Ovary (tissue), 10 donors: ENCODE results near the gene ZNF316. TPM values are rescaled to one million over a fixed set of nuclear protein-coding genes. Genes with fewer than 3 reads are reported as not detected.

ENCODE experiments used
- DNase-seq, 5 donors: peaks; one replicate each; pipeline ENCODE4 v3.0.0-alpha.2; 2019 to 2020
- H3K27ac ChIP-seq, 2 donors: fragments of 200-600 bp; one replicate each; pipeline versions ENCODE4 v1.5.1 to v1.8.0; 2019 to 2022
- H3K27me3 ChIP-seq: fragments of 200-600 bp; one replicate; pipeline ENCODE4 v1.8.0; 2022
- H3K36me3 ChIP-seq: fragments of 200-600 bp; sonication (generic); one replicate; pipeline ENCODE4 v1.5.1; 2019
- H3K4me1 ChIP-seq: one replicate; pipeline ENCODE4 v1.8.1; 2013; ENCODE audit warnings: mild to moderate bottlenecking, moderate library complexity; ENCODE audit not compliant: insufficient read depth
- H3K4me3 ChIP-seq: fragments of 200-600 bp; sonication (generic); one replicate; pipeline ENCODE4 v1.5.1; 2017
- H3K9me3 ChIP-seq, 2 donors: fragments of 200-600 bp in 1 of 2; sonication (generic) in 1 of 2; one replicate each; pipeline versions ENCODE4 v1.5.1 to v1.8.1; 2013 to 2019; ENCODE audit warnings: mild to moderate bottlenecking in 1 of 2, moderate library complexity in 1 of 2
- CTCF ChIP-seq, 3 donors: fragments of 450-650 bp in 2 of 3; fragments of 200-600 bp in 1 of 3; IDR thresholded peaks; one replicate each; pipeline versions ENCODE4 v1.5.1 to v1.8.0; 2016 to 2022; ENCODE audit warnings: antibody characterized with exemption in 3 of 3, mild to moderate bottlenecking in 1 of 3
- EP300 ChIP-seq: sonication (generic); formaldehyde crosslinking; IDR thresholded peaks from one replicate; pipeline ENCODE4 v1.6.1; 2017; ENCODE audit warnings: antibody characterized with exemption
- POLR2A ChIP-seq: fragments of 450-650 bp; IDR thresholded peaks from one replicate; pipeline ENCODE4 v1.6.1; 2017; ENCODE audit warnings: antibody characterized with exemption, mild to moderate bottlenecking, moderate library complexity
- WGBS, 3 donors: extraction: QIAGEN DNeasy Blood & Tissue Kit in 1 of 3; methylation state at CpG; one replicate each; pipeline versions ENCODE4 v1.1.5 to v1.1.7; 2013 to 2017; 5-methylcytosine and 5-hydroxymethylcytosine counted together
- intact Hi-C, 4 donors: fragments of 100-400 bp; cut with DNase I; formaldehyde crosslinking; loops; one replicate each; pipeline versions ENCODE4 v1.11.0 to v1.15.1; 2022 to 2023
- long read RNA-seq, 3 donors: library from polyadenylated mRNA in 2 of 3; unstranded in 2 of 3; transcript quantifications; one replicate each; pipeline ENCODE4 v2.0.0 and lab custom pipeline, GENCODE V29; 2021 to 2026
- polyA plus RNA-seq, 2 donors: library from polyadenylated mRNA; stranded (reverse); fragments of 200-250 nt in 1 of 2; fragments of 350-450 nt in 1 of 2; fragmentation: Illumina TruSeq in 1 of 2; extraction: RNeasy Lipid Tissue Mini Kit (QIAGEN cat#74804) in 1 of 2; gene quantifications; one replicate each; pipeline ENCODE4 v1.2.3, GENCODE V29; 2013 to 2014
- total RNA-seq, 7 donors: library from RNA; depleted of rRNA in 2 of 7; stranded (reverse); fragments of >200 nt in 2 of 7; fragmentation: NEBNext Ultra II Directional in 3 of 7; extraction: Animal tissue kit (Norgen Biotek cat#: 25700) in 3 of 7; gene quantifications; one replicate each; pipeline versions ENCODE4 v1.1.0 to v1.2.4, GENCODE V29; 2016 to 2023
- donor health status: DM: no; HTN: no; CAD: no; lungs with moderate emphysema.
- donor health status: DM: no; HTN: no; CAD: no.
- donor health status: Bipolar disorder and iron deficiency.
- donor health status: DM: yes; HTN: yes; CAD: no.
- donor health status: DM: no; HTN: no; CAD: no.
- donor health status: DM: yes; HTN: yes; CAD: no.

ZNF316 gene
- total RNA-seq, result 10 to 100 TPM; 14.5 to 36.4 (median 28.4) TPM
- 10 to 100 TPM; 11.5 to 17.6 TPM for polyA plus RNA-seq
- long read RNA-seq, donor 1, partial matches to known transcripts, result 1 of 5 reads
- long read RNA-seq, donor 1, other reads (novel, unspliced or antisense), result 4 of 5 reads
- long read RNA-seq, donor 2, full-length matches to known transcripts, result 1 of 1 reads
- long read RNA-seq, donor 2, partial matches to known transcripts, result 0 of 1 reads
- long read RNA-seq, donor 2, other reads (novel, unspliced or antisense), result 0 of 1 reads
- long read RNA-seq, donor 3, full-length matches to known transcripts, result 19 of 81 reads
- long read RNA-seq, donor 3, partial matches to known transcripts, result 54 of 81 reads
- long read RNA-seq, donor 3, other reads (novel, unspliced or antisense), result 8 of 81 reads

- Histone ChIP-seq H3K4me3 (peak within 1 kb of the TSS; percentile 97), H3K36me3 (no peaks in the 10 kb centered on the region), H3K4me1 (peaks cover 9% of the 10 kb centered on the region), H3K27me3 (no peaks in the 10 kb centered on the region), H3K27ac (peak within 1 kb of the TSS; percentile 57 to 86), H3K9me3 (no peaks in the 10 kb centered on the region)
- peak; percentile 59 to 80 (median 78) for DNase-seq
- 0 to 1% (median 1%) methylated on average over 28 to 104 of the region's 104 CpGs for WGBS, 3 donors
- intact Hi-C loops, result no loop called here
- peak; percentile 46 for TF ChIP-seq POLR2A
- no peak for TF ChIP-seq EP300
These were observed at the start of gene ZNF316 for GRCh38 chr7:6636741-6637543. Gene ZNF316, plus strand, starts transcription at chr7:6637318. Its CDS starts 5,092 bp downstream, at chr7:6642410.

- Histone ChIP-seq H3K27ac (no peak overlapping the region), H3K4me1 (no peaks in the 10 kb centered on the region), H3K9me3 (no peaks in the 10 kb centered on the region), H3K27me3 (no peaks in the 10 kb centered on the region), H3K4me3 (no peak overlapping the region), H3K36me3 (no peaks in the 10 kb centered on the region)
- intact Hi-C loops, result loop anchor here in 1 of 4 donors (10.0 kb wide), 1 partner anchor 596 kb away; the partner anchor contains the start of gene C1GALT1
- 81 to 87% (median 83%) methylated on average over 9 of the region's 9 CpGs for WGBS, 3 donors
- TF ChIP-seq CTCF (IDR thresholded peaks at IDR 0.05) (no peak), POLR2A (no peak), EP300 (no peak)
- DNase-seq, result peak in 3 of 5 donors; percentile 31 to 50 (median 49)
These were observed 48.6 kb upstream of the ZNF316 start for GRCh38 chr7:6588566-6588965.

GRCh38 chr7:6589151-6589828, 47.8 kb upstream of the ZNF316 start:
- Histone ChIP-seq H3K4me1 (no peaks in the 10 kb centered on the region), H3K4me3 (peak overlapping the region; percentile 80), H3K9me3 (no peaks in the 10 kb centered on the region), H3K27me3 (no peaks in the 10 kb centered on the region), H3K36me3 (no peaks in the 10 kb centered on the region), H3K27ac (peak overlapping the region in 1 of 2 donors; percentile 70)
- TF ChIP-seq POLR2A, result no peak
- TF ChIP-seq EP300, result no peak
- no peak for TF ChIP-seq CTCF (IDR thresholded peaks at IDR 0.05)
- DNase-seq, result no peak
- 39 to 46% (median 41%) methylated on average over 20 to 22 of the region's 22 CpGs for WGBS, 3 donors
- intact Hi-C loops, result loop anchor here in 1 of 4 donors (10.0 kb wide), 1 partner anchor 596 kb away; the partner anchor contains the start of gene C1GALT1

GRCh38 chr7:6589829-6590644, 47.1 kb upstream of the ZNF316 start, which contains the start of gene INTS15:
Gene INTS15, plus strand, starts transcription at chr7:6590021. Its CDS starts 263 bp downstream, at chr7:6590284.
- intact Hi-C loops, result loop anchor here in 1 of 4 donors (10.0 kb wide), 1 partner anchor 595 kb away; the partner anchor contains the start of gene C1GALT1
- Histone ChIP-seq H3K4me3 (peak within 1 kb of the TSS; percentile 80), H3K27me3 (no peaks in the 10 kb centered on the region), H3K9me3 (no peaks in the 10 kb centered on the region), H3K36me3 (no peaks in the 10 kb centered on the region), H3K27ac (peak within 1 kb of the TSS; percentile 68 to 70), H3K4me1 (no peaks in the 10 kb centered on the region)
- peak; percentile 74 to 89 (median 83) for DNase-seq
- 0 to 1% (median 0%) methylated on average over 54 to 107 of the region's 107 CpGs for WGBS, 3 donors
- TF ChIP-seq CTCF (IDR thresholded peaks at IDR 0.05) (peak; percentile 32 to 96 (median 93)), POLR2A (peak; percentile 59), EP300 (no peak)
